Measurements from ENCODE around the gene VEGFD. TPM values are rescaled to one million over a fixed set of nuclear protein-coding genes. Genes with fewer than 3 reads are reported as not detected.
A peak's percentile ranks its signal among the peaks of the same experiment; 100 is the strongest.
"Not testable (repeated sequence)": the region's sequence is repeated elsewhere in the genome, so short reads cannot be mapped to it uniquely, and the experiment has no call there.

VEGFD gene
- total RNA-seq, 4 donors from 2014 or later: 5.1 to 16.8 (median 9.0) TPM

GRCh38 chrX:15315509-15315908, 68.7 kb downstream of the VEGFD start, which contains the start of gene ASB11:
Gene ASB11 (minus strand): TSS chrX:15315640. CDS start chrX:15315605, 35 bp downstream.
- H3K4me1 ChIP-seq: peaks cover 5% of the 10 kb centered on the region in 2 donors

GRCh38 chrX:15314472-15314871, 69.7 kb downstream of the VEGFD start:
- ATAC-seq (peak; percentile 30 to 41), DNase-seq (no peak)
- Histone ChIP-seq H3K4me3 (peak overlapping the region; percentile 27 to 49 (median 46)), H3K9me3 (no peaks in the 10 kb centered on the region), H3K27me3 (no peaks in the 10 kb centered on the region), H3K27ac (peak overlapping the region; percentile 91 to 92 (median 92)), H3K36me3 (no peaks in the 10 kb centered on the region), H3K4me1 (peaks cover 5 to 12% of the 10 kb centered on the region in 2 donors)
- in situ Hi-C loops (cut with MboI; ENCODE audit: low sequenced_read_pairs in 4 of 4) (no loop called here), intact Hi-C loops (cut with DNase I; ENCODE audit: low total_unique reads) (no loop called here)
- TF ChIP-seq POLR2A (IDR thresholded peaks at IDR 0.05): peak in 1 of 2 donors; percentile 64
- no peak for TF ChIP-seq CTCF (IDR thresholded peaks at IDR 0.05 in 4 of 5, conservative IDR thresholded peaks at IDR 0.05 in 1 of 5)

More at GRCh38 chrX:15315509-15315908, 68.7 kb downstream of the VEGFD start, which contains the start of gene ASB11:
- Histone ChIP-seq H3K9me3 (no peaks in the 10 kb centered on the region), H3K27me3 (no peaks in the 10 kb centered on the region), H3K36me3 (no peaks in the 10 kb centered on the region), H3K27ac (peak within 1 kb of the TSS; percentile 91 to 92 (median 92)), H3K4me3 (peak within 1 kb of the TSS; percentile 28 to 49 (median 46))
- ATAC-seq: peak; percentile 55 to 71
- peak in 1 of 2 donors; percentile 44 for TF ChIP-seq POLR2A (IDR thresholded peaks at IDR 0.05)
- no peak for TF ChIP-seq CTCF (IDR thresholded peaks at IDR 0.05 in 4 of 5, conservative IDR thresholded peaks at IDR 0.05 in 1 of 5)
- DNase-seq: no peak
- in situ Hi-C loops (cut with MboI; ENCODE audit: low sequenced_read_pairs in 4 of 4): no loop called here
- intact Hi-C loops (cut with DNase I; ENCODE audit: low total_unique reads): no loop called here

- H3K27ac ChIP-seq: peak overlapping the region; percentile 91 to 92 (median 92)
- H3K9me3 ChIP-seq: no peaks in the 10 kb centered on the region
- ATAC-seq (peak; percentile 83 to 85), DNase-seq (peak; percentile 65 to 75)
- H3K27me3 ChIP-seq: no peaks in the 10 kb centered on the region
- peak overlapping the region; percentile 22 to 49 (median 26) for H3K4me3 ChIP-seq
- in situ Hi-C loops (cut with MboI; ENCODE audit: low sequenced_read_pairs in 4 of 4): no loop called here
- intact Hi-C loops (cut with DNase I; ENCODE audit: low total_unique reads): no loop called here
- TF ChIP-seq CTCF (IDR thresholded peaks at IDR 0.05 in 4 of 5, conservative IDR thresholded peaks at IDR 0.05 in 1 of 5): no peak
- TF ChIP-seq POLR2A (IDR thresholded peaks at IDR 0.05): peak in 1 of 2 donors; percentile 68
- peaks cover 5 to 12% of the 10 kb centered on the region in 2 donors for H3K4me1 ChIP-seq
- H3K36me3 ChIP-seq: no peaks in the 10 kb centered on the region
These were observed 73.1 kb downstream of the VEGFD start for GRCh38 chrX:15311119-15311518.

- intact Hi-C loops (cut with DNase I; ENCODE audit: low total_unique reads): no loop called here
These were observed 74.1 kb downstream of the VEGFD start for GRCh38 chrX:15310117-15310516.

GRCh38 chrX:15305899-15306298, 78.3 kb downstream of the VEGFD start:
- intact Hi-C loops (cut with DNase I; ENCODE audit: low total_unique reads); H3K36me3 ChIP-seq; in situ Hi-C loops (cut with MboI; ENCODE audit: low sequenced_read_pairs in 4 of 4); DNase-seq; ATAC-seq; H3K9me3 ChIP-seq; H3K27me3 ChIP-seq; H3K4me3 ChIP-seq: not testable (repeated sequence)
- H3K27ac ChIP-seq: peak overlapping the region; percentile 91 to 92 (median 92)
- H3K4me1 ChIP-seq: peaks cover 17 to 24% of the 10 kb centered on the region in 2 donors

More at GRCh38 chrX:15310117-15310516, 74.1 kb downstream of the VEGFD start:
- Histone ChIP-seq H3K27me3 (no peaks in the 10 kb centered on the region), H3K4me3 (no peak overlapping the region), H3K36me3 (no peaks in the 10 kb centered on the region), H3K4me1 (peaks cover 5 to 20% of the 10 kb centered on the region in 2 donors), H3K27ac (peak overlapping the region; percentile 91 to 92 (median 92)), H3K9me3 (no peaks in the 10 kb centered on the region)
- peak; percentile 56 to 64 for DNase-seq
- no peak for TF ChIP-seq CTCF (IDR thresholded peaks at IDR 0.05 in 4 of 5, conservative IDR thresholded peaks at IDR 0.05 in 1 of 5)
- TF ChIP-seq POLR2A (IDR thresholded peaks at IDR 0.05): peak; percentile 38 to 61
- ATAC-seq: peak; percentile 54 to 64
- in situ Hi-C loops (cut with MboI; ENCODE audit: low sequenced_read_pairs in 4 of 4): no loop called here

Data from gastrocnemius medialis (tissue), 4 donors.